ENCODE results near the gene USP25.

The USP25 gene

GRCh38 chr21:15713412-15713811, 16.4 kb upstream of the USP25 start:
- CTCF ChIA-PET, result no interaction called here
- no peak for TF ChIP-seq CTCF (IDR thresholded peaks at IDR 0.05; ENCODE audit: control extremely low read depth, extremely low read depth, low read depth, missing control alignments)
- POLR2A ChIA-PET, result no interaction called here
- DNase-seq (ENCODE audit: extremely low spot score), result no peak

- ChIA-PET CTCF (no interaction called here), POLR2A (no interaction called here)
- no peak for TF ChIP-seq CTCF (IDR thresholded peaks at IDR 0.05; ENCODE audit: control extremely low read depth, extremely low read depth, low read depth, missing control alignments)
- no peak for DNase-seq (ENCODE audit: extremely low spot score)
Observed at GRCh38 chr21:15718711-15719110, 11.1 kb upstream of the USP25 start.

DNA sequence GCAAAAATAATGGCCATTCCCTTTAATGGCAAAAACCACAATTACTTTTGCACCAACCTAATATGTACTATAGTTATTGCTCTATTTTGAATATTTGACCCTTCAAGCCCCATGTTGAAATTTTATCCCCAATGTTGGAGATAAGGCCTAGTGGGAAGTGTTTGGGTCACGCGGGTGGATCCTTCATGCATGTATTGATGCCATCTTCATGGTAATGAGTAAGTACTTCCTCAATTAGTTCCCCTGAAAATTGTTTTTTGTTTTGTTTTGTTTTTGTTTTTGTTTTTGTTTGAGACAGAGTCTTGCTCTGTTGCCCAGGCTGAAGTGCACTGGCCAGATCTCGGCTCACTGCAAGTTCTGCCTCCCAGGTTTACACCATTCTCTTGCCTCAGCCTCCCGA, 9.8 kb upstream of the USP25 start:
- no peak for TF ChIP-seq CTCF (IDR thresholded peaks at IDR 0.05; ENCODE audit: control extremely low read depth, extremely low read depth, low read depth, missing control alignments)
- ChIA-PET POLR2A (no interaction called here), CTCF (no interaction called here)
- no peak for DNase-seq (ENCODE audit: extremely low spot score)

GRCh38 chr21:15722591-15723324, 7.0 kb upstream of the USP25 start:
- no peak for TF ChIP-seq CTCF (IDR thresholded peaks at IDR 0.05; ENCODE audit: control extremely low read depth, extremely low read depth, low read depth, missing control alignments)
- POLR2A ChIA-PET, result no interaction called here
- DNase-seq (ENCODE audit: extremely low spot score), result no peak
- CTCF ChIA-PET, result no interaction called here

- ChIA-PET POLR2A (no interaction called here), CTCF (no interaction called here)
- no peak for TF ChIP-seq CTCF (IDR thresholded peaks at IDR 0.05; ENCODE audit: control extremely low read depth, extremely low read depth, low read depth, missing control alignments)
- DNase-seq (ENCODE audit: extremely low spot score), result no peak
Observed at GRCh38 chr21:15725949-15726348, 3.8 kb upstream of the USP25 start.

DNA sequence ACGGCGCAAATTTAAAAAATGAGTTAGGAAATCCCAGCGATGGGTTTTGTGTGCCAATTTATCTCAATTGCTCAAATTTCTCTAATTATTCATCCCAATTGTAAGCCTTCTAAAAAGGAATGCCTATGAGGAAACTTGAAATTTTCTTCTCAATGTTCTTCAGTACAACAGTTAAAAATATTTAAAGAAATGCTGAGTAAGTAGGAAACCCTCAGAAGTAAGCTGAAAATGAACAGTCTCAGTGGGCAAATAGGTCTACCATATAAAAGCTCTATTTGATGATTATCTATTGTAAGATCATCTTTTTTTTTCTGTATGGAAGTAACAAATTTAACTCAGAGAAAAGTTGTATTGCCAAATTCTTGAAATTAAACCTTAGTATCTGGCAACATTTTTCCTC, 1.7 kb upstream of the USP25 start:
- POLR2A ChIA-PET, result no interaction called here
- no peak for TF ChIP-seq CTCF (IDR thresholded peaks at IDR 0.05; ENCODE audit: control extremely low read depth, extremely low read depth, low read depth, missing control alignments)
- CTCF ChIA-PET, result interaction anchor here (0.7 to 1.7 kb wide), 2 partner anchors 16 to 136 kb away, joined by 3 to 4 read pairs; no protein-coding TSS in a partner anchor
- DNase-seq (ENCODE audit: extremely low spot score), result no peak
